HEK293 (cell line): ENCODE data around the gene RPS19.

Source experiments
- CTCF ChIA-PET: fragments of 350-600 bp; formaldehyde crosslinking; extraction: SDS; loops from one replicate; lab custom pipeline; 2021; ENCODE audit warnings: antibody characterized with exemption; lab: Yijun Ruan, JAX
- POLR2A ChIA-PET: fragments of 300-600 bp; formaldehyde crosslinking; extraction: SDS; loops from one replicate; lab custom pipeline; 2020; ENCODE audit warnings: antibody characterized with exemption, inconsistent platforms; lab: Yijun Ruan, JAX
- H3K27ac ChIP-seq: fragments of 200-500 bp; sonication (Bioruptor generic); 2 replicates; pipeline ENCODE4 v1.5.1; 2014; ENCODE audit warnings: low read depth, low read length, control low read depth, inconsistent platforms; ENCODE audit errors: extremely low read depth
- H3K36me3 ChIP-seq, 2 experiments: fragments of 200-500 bp in 1 of 2; sonication (Bioruptor generic) in 1 of 2; 1 replicate in 1 of 2; 2 replicates in 1 of 2; pipeline ENCODE4 v1.5.1; 2014 to 2017; ENCODE audit warnings: inconsistent platforms in 2 of 2, low read length in 2 of 2; ENCODE audit not compliant: control insufficient read depth in 2 of 2, insufficient read depth in 1 of 2
- H3K4me1 ChIP-seq: fragments of 200-500 bp; sonication (Bioruptor generic); 2 replicates; pipeline ENCODE4 v1.5.1; 2014; ENCODE audit warnings: mild to moderate bottlenecking, low read length, inconsistent platforms; ENCODE audit not compliant: control insufficient read depth, insufficient read depth
- H3K4me3 ChIP-seq: 2 replicates; pipeline ENCODE4 v1.5.1; 2011; ENCODE audit warnings: low read depth, mild to moderate bottlenecking, control low read depth, low read length, moderate library complexity
- H3K9me3 ChIP-seq: fragments of 200-500 bp; sonication (Bioruptor generic); 2 replicates; pipeline ENCODE4 v1.5.1; 2014; ENCODE audit warnings: low read depth, low read length, inconsistent platforms; ENCODE audit not compliant: control insufficient read depth, insufficient read depth
- BCL6B ChIP-seq: fragments of 450-650 bp; formaldehyde crosslinking; IDR thresholded peaks from 2 replicates; pipeline ENCODE4 v1.5.1; 2017; ENCODE audit warnings: missing biosample characterization, missing genetic modification characterization
- KLF16 ChIP-seq: fragments of 450-650 bp; formaldehyde crosslinking; IDR thresholded peaks from 2 replicates; pipeline ENCODE4 v1.5.1; 2017; ENCODE audit warnings: missing biosample characterization, missing genetic modification characterization
- KLF8 ChIP-seq: fragments of 450-650 bp; formaldehyde crosslinking; IDR thresholded peaks from 2 replicates; pipeline ENCODE4 v1.5.1; 2016; ENCODE audit warnings: missing biosample characterization, missing genetic modification characterization
- KLF9 ChIP-seq: fragments of 450-650 bp; formaldehyde crosslinking; IDR thresholded peaks from 2 replicates; pipeline ENCODE4 v1.5.1; 2016; ENCODE audit warnings: missing biosample characterization, missing genetic modification characterization, low read depth
- SP7 ChIP-seq: fragments of 450-650 bp; formaldehyde crosslinking; IDR thresholded peaks from 2 replicates; pipeline ENCODE4 v1.5.1; 2016; ENCODE audit warnings: missing biosample characterization, missing genetic modification characterization
- ZFP69B ChIP-seq: fragments of 450-650 bp; formaldehyde crosslinking; IDR thresholded peaks from 2 replicates; pipeline ENCODE4 v1.5.1; 2016; ENCODE audit warnings: missing biosample characterization, missing genetic modification characterization
- ZNF10 ChIP-seq: fragments of 450-650 bp; formaldehyde crosslinking; IDR thresholded peaks from 2 replicates; pipeline ENCODE4 v1.5.1; 2017; ENCODE audit warnings: missing biosample characterization, missing genetic modification characterization
- ZNF2 ChIP-seq: fragments of 450-650 bp; formaldehyde crosslinking; IDR thresholded peaks from 2 replicates; pipeline ENCODE4 v1.5.1; 2016; ENCODE audit warnings: missing biosample characterization, missing genetic modification characterization
- ZNF24 ChIP-seq: fragments of 450-650 bp; formaldehyde crosslinking; IDR thresholded peaks from 2 replicates; pipeline ENCODE4 v1.5.1; 2016; ENCODE audit warnings: missing biosample characterization, missing genetic modification characterization
- ZNF473 ChIP-seq: fragments of 450-650 bp; formaldehyde crosslinking; IDR thresholded peaks from 2 replicates; pipeline ENCODE4 v1.5.1; 2017; ENCODE audit warnings: missing biosample characterization, missing genetic modification characterization
- ZNF548 ChIP-seq: fragments of 450-650 bp; formaldehyde crosslinking; IDR thresholded peaks from 2 replicates; pipeline ENCODE4 v1.5.1; 2016; ENCODE audit warnings: missing biosample characterization, missing genetic modification characterization
- ZNF571 ChIP-seq: fragments of 450-650 bp; formaldehyde crosslinking; IDR thresholded peaks from 2 replicates; pipeline ENCODE4 v1.5.0; 2017; ENCODE audit warnings: missing biosample characterization, missing genetic modification characterization
- ZNF660 ChIP-seq: fragments of 450-650 bp; IDR thresholded peaks from 2 replicates; pipeline ENCODE4 v1.5.1; 2018; ENCODE audit warnings: missing biosample characterization, mild to moderate bottlenecking, missing genetic modification characterization
- ZNF704 ChIP-seq: fragments of 450-650 bp; formaldehyde crosslinking; IDR thresholded peaks from 2 replicates; pipeline ENCODE4 v1.5.1; 2016; ENCODE audit warnings: missing biosample characterization, missing genetic modification characterization
- ZSCAN16 ChIP-seq: fragments of 450-650 bp; formaldehyde crosslinking; IDR thresholded peaks from 2 replicates; pipeline ENCODE4 v1.5.1; 2016; ENCODE audit warnings: missing biosample characterization, missing genetic modification characterization
- ZSCAN4 ChIP-seq: fragments of 450-650 bp; formaldehyde crosslinking; IDR thresholded peaks from 2 replicates; pipeline ENCODE4 v1.5.1; 2017; ENCODE audit warnings: missing biosample characterization, missing genetic modification characterization
- TF ChIP-seq, protein P1 (sequence below): fragments of 450-650 bp; formaldehyde crosslinking; IDR thresholded peaks from 2 replicates; pipeline ENCODE4 v1.5.1; 2017; ENCODE audit warnings: missing biosample characterization, missing genetic modification characterization
- TF ChIP-seq, protein P2 (sequence below): fragments of 450-650 bp; formaldehyde crosslinking; IDR thresholded peaks from 2 replicates; pipeline ENCODE4 v1.5.1; 2016; ENCODE audit warnings: missing biosample characterization, missing genetic modification characterization

Gene RPS19

GRCh38 chr19:41918653-41919244, 58.7 kb downstream of the RPS19 start (continued):
- TF ChIP-seq, protein P1, sequence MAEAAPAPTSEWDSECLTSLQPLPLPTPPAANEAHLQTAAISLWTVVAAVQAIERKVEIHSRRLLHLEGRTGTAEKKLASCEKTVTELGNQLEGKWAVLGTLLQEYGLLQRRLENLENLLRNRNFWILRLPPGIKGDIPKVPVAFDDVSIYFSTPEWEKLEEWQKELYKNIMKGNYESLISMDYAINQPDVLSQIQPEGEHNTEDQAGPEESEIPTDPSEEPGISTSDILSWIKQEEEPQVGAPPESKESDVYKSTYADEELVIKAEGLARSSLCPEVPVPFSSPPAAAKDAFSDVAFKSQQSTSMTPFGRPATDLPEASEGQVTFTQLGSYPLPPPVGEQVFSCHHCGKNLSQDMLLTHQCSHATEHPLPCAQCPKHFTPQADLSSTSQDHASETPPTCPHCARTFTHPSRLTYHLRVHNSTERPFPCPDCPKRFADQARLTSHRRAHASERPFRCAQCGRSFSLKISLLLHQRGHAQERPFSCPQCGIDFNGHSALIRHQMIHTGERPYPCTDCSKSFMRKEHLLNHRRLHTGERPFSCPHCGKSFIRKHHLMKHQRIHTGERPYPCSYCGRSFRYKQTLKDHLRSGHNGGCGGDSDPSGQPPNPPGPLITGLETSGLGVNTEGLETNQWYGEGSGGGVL: peak; percentile 4; the same call in 1 of the 2 replicates
- peak; percentile 52; the same call in 1 of the 2 replicates for TF ChIP-seq BCL6B (tag by site-specific recombination)

DNA sequence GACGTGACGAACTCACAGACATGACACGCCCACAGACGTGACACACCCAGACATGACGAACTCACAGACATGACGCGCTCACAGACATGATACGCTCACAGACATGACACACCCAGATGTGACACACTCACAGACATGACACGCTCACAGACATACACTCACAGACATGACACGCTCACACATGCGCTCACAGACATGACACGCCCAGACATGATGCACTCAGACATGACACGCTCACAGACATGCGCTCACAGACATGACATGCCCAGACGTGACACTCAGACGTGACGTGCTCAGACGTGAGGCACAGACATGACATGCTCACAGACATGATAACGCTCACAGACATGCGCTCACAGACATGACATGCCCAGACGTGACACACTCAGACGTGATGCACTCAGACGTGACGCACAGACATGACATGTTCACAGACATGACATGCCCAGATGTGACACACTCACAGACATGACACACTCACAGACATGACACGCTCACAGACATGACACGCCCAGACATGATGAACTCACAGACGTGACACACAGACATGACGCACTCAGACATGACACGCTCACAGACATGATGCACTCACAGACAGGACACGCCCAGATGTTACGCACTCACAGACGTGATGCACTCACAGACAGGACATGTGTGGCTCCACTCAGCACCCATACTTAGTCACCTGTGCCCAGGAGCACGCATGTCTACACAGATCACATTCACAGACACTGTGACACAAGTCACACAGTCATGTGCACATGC, 60.1 kb downstream of the RPS19 start:
- H3K27ac ChIP-seq: no peak overlapping the region
- no peak for TF ChIP-seq SP7 (tag by site-specific recombination)
- TF ChIP-seq ZFP69B (tag by site-specific recombination): no peak
- no peak for TF ChIP-seq ZNF473 (tag by site-specific recombination)
- TF ChIP-seq ZNF2 (tag by site-specific recombination): no peak
- no peak for TF ChIP-seq KLF16 (tag by site-specific recombination)
- TF ChIP-seq ZSCAN16 (tag by site-specific recombination): no peak
- TF ChIP-seq ZNF10 (tag by site-specific recombination): no peak
- TF ChIP-seq ZNF704 (tag by site-specific recombination): no peak
- TF ChIP-seq ZNF660 (tag by site-specific recombination): no peak
- peak; percentile 26; the same call in 1 of the 2 replicates for TF ChIP-seq KLF8 (tag by site-specific recombination)
- TF ChIP-seq ZNF571 (tag by site-specific recombination): no peak
- no peak for TF ChIP-seq ZNF24
- TF ChIP-seq, protein P2, sequence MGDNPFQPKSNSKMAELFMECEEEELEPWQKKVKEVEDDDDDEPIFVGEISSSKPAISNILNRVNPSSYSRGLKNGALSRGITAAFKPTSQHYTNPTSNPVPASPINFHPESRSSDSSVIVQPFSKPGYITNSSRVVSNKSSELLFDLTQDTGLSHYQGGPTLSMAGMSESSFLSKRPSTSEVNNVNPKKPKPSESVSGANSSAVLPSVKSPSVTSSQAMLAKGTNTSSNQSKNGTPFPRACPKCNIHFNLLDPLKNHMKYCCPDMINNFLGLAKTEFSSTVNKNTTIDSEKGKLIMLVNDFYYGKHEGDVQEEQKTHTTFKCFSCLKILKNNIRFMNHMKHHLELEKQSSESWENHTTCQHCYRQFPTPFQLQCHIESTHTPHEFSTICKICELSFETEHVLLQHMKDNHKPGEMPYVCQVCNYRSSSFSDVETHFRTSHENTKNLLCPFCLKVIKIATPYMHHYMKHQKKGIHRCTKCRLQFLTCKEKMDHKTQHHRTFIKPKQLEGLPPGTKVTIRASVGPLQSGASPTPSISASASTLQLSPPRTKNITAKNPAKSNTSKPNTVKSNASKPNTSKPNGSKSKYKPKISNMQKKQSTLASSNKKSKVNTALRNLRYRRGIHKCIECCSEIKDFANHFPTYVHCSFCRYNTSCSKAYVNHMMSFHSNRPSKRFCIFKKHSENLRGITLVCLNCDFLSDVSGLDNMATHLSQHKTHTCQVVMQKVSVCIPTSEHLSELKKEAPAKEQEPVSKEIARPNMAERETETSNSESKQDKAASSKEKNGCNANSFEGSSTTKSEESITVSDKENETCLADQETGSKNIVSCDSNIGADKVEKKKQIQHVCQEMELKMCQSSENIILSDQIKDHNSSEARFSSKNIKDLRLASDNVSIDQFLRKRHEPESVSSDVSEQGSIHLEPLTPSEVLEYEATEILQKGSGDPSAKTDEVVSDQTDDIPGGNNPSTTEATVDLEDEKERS: no peak
- no peak for TF ChIP-seq ZSCAN4 (tag by site-specific recombination)
- TF ChIP-seq ZNF548 (tag by site-specific recombination): no peak
- peak; percentile 28; the same call in 1 of the 2 replicates for TF ChIP-seq KLF9 (tag by site-specific recombination)
- no peaks in the 10 kb centered on the region for H3K4me1 ChIP-seq
- no peak overlapping the region for H3K4me3 ChIP-seq
- ChIA-PET CTCF (interaction anchor here (0.6 to 1.1 kb wide), 2 partner anchors 47 to 83 kb away, joined by 4 to 5 read pairs; no protein-coding TSS in a partner anchor), POLR2A (interaction anchor here (1.3 kb wide), 1 partner anchor 59 kb away, joined by 5 read pairs; the partner anchor contains the start of gene RPS19)
- no peaks in the 10 kb centered on the region for H3K9me3 ChIP-seq
- H3K36me3 ChIP-seq: no peaks in the 10 kb centered on the region
